Measurements from ENCODE around the gene PDE6A.

DNA sequence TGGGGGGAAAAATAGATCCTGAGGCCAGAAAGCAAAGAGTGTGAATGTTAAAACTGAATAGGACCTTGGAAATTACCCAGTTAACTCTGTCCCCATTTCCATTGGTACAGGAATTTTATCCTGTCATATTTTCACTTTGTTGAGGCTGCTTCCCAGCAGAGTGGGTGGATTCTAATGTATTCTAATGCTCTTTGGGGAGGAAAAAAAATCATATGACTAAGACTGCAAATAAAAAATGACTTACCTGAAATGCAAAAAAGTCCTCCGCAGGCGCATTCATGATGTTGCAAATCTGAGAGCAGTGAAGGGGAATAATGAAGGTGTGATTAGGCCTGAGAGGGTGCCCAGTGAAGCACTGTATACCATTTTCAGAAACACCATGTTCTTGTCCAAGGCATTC lies 41.2 kb downstream of the PDE6A start:
- TF ChIP-seq, protein P1, sequence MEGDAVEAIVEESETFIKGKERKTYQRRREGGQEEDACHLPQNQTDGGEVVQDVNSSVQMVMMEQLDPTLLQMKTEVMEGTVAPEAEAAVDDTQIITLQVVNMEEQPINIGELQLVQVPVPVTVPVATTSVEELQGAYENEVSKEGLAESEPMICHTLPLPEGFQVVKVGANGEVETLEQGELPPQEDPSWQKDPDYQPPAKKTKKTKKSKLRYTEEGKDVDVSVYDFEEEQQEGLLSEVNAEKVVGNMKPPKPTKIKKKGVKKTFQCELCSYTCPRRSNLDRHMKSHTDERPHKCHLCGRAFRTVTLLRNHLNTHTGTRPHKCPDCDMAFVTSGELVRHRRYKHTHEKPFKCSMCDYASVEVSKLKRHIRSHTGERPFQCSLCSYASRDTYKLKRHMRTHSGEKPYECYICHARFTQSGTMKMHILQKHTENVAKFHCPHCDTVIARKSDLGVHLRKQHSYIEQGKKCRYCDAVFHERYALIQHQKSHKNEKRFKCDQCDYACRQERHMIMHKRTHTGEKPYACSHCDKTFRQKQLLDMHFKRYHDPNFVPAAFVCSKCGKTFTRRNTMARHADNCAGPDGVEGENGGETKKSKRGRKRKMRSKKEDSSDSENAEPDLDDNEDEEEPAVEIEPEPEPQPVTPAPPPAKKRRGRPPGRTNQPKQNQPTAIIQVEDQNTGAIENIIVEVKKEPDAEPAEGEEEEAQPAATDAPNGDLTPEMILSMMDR (IDR thresholded peaks at IDR 0.05): no peak
- no peak for TF ChIP-seq POLR2A (IDR thresholded peaks at IDR 0.05)
